DND-41 (cell line): ENCODE measurements around the gene APOE.
"Not testable (repeated sequence)": the region's sequence is repeated elsewhere in the genome, so short reads cannot be mapped to it uniquely, and the experiment has no call there.

Experiments
- ATAC-seq: fragments of 200-7000 bp; cut with Tn5 transposase; 3 replicates; pipeline ENCODE4 v1.9.1; 2021; ENCODE audit warnings: low read depth; ENCODE audit not compliant: insufficient read depth
- DNase-seq: peaks from one replicate; pipeline ENCODE4 v3.0.0-alpha.2; 2020
- H2AFZ ChIP-seq: 2 replicates; pipeline ENCODE4 v1.6.0; 2012; ENCODE audit warnings: low read depth, low read length
- H3K27ac ChIP-seq: 2 replicates; pipeline ENCODE4 v1.5.1; 2012; ENCODE audit warnings: low read length, inconsistent platforms
- H3K27me3 ChIP-seq: fragments of 200-600 bp; sonication (generic); 2 replicates; pipeline ENCODE4 v1.6.0; 2012; ENCODE audit warnings: low read length, mild to moderate bottlenecking, inconsistent platforms; ENCODE audit not compliant: insufficient read depth, poor library complexity
- H3K36me3 ChIP-seq: 2 replicates; pipeline ENCODE4 v1.5.1; 2012; ENCODE audit warnings: low read length, inconsistent platforms; ENCODE audit not compliant: insufficient read depth
- H3K4me1 ChIP-seq: 2 replicates; pipeline ENCODE4 v1.5.1; 2012; ENCODE audit warnings: mild to moderate bottlenecking, low read length; ENCODE audit not compliant: insufficient read depth
- H3K4me2 ChIP-seq: 2 replicates; pipeline ENCODE4 v1.6.0; 2012; ENCODE audit warnings: mild to moderate bottlenecking, moderate library complexity, low read length, inconsistent platforms; ENCODE audit not compliant: insufficient read depth
- H3K4me3 ChIP-seq, 2 experiments: fragments of 200-600 bp in 1 of 2; shearing (Covaris generic) in 1 of 2; 2 replicates each; pipeline ENCODE4 v1.5.1; 2012 to 2016; ENCODE audit warnings: inconsistent platforms in 2 of 2, low read length in 2 of 2, mild to moderate bottlenecking in 2 of 2, low read depth in 1 of 2, moderate library complexity in 1 of 2
- H3K79me2 ChIP-seq: 2 replicates; pipeline ENCODE4 v1.6.0; 2012; ENCODE audit warnings: low read length, inconsistent platforms; ENCODE audit not compliant: insufficient read depth
- H3K9ac ChIP-seq: 2 replicates; pipeline ENCODE4 v1.6.0; 2012; ENCODE audit warnings: low read depth, mild to moderate bottlenecking, inconsistent platforms, low read length, moderate library complexity
- H3K9me3 ChIP-seq: 2 replicates; pipeline ENCODE4 v1.5.1; 2012; ENCODE audit warnings: low read length, moderate library complexity, mild to moderate bottlenecking, inconsistent platforms; ENCODE audit not compliant: insufficient read depth, severe bottlenecking
- H4K20me1 ChIP-seq: 2 replicates; pipeline ENCODE4 v1.6.0; 2012; ENCODE audit warnings: low read length; ENCODE audit not compliant: insufficient read depth
- EZH2 ChIP-seq: IDR thresholded peaks from 3 replicates; pipeline ENCODE4 v1.6.1; 2012; ENCODE audit warnings: borderline replicate concordance, low read depth, mild to moderate bottlenecking, moderate library complexity, low read length, inconsistent platforms; ENCODE audit not compliant: severe bottlenecking
- TF ChIP-seq, protein P1 (sequence below): IDR thresholded peaks from 2 replicates; pipeline ENCODE4 v1.5.1; 2012; ENCODE audit warnings: borderline replicate concordance, low read length, moderate library complexity, mild to moderate bottlenecking; ENCODE audit not compliant: poor library complexity, severe bottlenecking; ENCODE audit errors: extremely low read depth

APOE gene

DNA sequence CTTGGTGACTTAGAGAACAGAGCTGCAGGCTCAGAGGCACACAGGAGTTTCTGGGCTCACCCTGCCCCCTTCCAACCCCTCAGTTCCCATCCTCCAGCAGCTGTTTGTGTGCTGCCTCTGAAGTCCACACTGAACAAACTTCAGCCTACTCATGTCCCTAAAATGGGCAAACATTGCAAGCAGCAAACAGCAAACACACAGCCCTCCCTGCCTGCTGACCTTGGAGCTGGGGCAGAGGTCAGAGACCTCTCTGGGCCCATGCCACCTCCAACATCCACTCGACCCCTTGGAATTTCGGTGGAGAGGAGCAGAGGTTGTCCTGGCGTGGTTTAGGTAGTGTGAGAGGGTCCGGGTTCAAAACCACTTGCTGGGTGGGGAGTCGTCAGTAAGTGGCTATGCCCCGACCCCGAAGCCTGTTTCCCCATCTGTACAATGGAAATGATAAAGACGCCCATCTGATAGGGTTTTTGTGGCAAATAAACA lies 18.7 kb downstream of the APOE start:
- ATAC-seq (no peak), DNase-seq (no peak)
- H3K9me3 ChIP-seq, result no peaks in the 10 kb centered on the region
- no peak overlapping the region for H2AFZ ChIP-seq
- H3K79me2 ChIP-seq, result no peaks in the 10 kb centered on the region
- TF ChIP-seq EZH2, result no peak
- TF ChIP-seq, protein P1, sequence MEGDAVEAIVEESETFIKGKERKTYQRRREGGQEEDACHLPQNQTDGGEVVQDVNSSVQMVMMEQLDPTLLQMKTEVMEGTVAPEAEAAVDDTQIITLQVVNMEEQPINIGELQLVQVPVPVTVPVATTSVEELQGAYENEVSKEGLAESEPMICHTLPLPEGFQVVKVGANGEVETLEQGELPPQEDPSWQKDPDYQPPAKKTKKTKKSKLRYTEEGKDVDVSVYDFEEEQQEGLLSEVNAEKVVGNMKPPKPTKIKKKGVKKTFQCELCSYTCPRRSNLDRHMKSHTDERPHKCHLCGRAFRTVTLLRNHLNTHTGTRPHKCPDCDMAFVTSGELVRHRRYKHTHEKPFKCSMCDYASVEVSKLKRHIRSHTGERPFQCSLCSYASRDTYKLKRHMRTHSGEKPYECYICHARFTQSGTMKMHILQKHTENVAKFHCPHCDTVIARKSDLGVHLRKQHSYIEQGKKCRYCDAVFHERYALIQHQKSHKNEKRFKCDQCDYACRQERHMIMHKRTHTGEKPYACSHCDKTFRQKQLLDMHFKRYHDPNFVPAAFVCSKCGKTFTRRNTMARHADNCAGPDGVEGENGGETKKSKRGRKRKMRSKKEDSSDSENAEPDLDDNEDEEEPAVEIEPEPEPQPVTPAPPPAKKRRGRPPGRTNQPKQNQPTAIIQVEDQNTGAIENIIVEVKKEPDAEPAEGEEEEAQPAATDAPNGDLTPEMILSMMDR, result no peak
- no peaks in the 10 kb centered on the region for H3K36me3 ChIP-seq
- H3K4me1 ChIP-seq, result no peaks in the 10 kb centered on the region
- H3K27me3 ChIP-seq, result peaks cover 7% of the 10 kb centered on the region
- H3K9ac ChIP-seq, result no peak overlapping the region
- no peak overlapping the region for H3K4me3 ChIP-seq
- no peak overlapping the region for H3K27ac ChIP-seq
- H3K4me2 ChIP-seq, result no peak overlapping the region
- no peaks in the 10 kb centered on the region; the same call in 1 of the 2 replicates for H4K20me1 ChIP-seq

DNA sequence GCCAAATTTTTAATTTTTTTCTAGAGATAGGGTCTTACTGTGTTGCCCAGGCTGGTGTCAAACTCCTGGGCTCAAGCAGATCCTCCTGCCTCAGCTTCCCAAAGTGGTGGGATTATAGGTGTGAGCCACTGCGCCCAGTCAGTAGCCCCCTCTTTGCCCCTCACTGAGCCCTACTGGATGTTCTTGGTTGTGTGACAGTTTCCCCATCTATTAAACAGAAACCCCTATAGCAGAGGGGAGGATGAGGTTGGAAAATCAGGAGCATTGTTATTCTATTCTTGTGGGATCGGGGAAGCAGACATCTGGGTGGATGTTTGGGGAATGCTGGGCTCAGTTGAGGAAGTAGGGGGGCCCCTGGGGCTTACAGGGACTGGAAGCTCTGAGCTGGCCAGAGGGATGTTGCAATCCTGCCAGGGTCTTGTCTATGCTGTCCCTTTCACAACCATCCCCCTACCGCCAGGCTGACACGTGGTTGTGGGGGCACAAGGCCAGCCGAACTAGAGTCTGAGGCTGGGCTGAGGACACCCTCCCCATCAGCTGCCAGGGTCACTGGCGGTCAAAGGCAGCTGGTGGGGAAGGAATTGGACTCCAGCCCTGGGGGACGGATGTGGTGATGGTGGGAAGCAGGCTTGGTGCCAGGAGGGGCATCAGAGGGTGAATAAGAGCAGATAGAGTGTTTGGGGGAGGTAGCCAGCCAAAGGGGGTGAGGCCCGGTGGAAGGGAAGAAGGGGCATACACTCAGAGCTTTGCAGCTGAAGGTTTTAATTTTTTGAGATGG lies 19.7 kb downstream of the APOE start:
- Histone ChIP-seq H3K4me2 (no peak overlapping the region), H3K36me3 (no peaks in the 10 kb centered on the region), H4K20me1 (no peaks in the 10 kb centered on the region; the same call in 1 of the 2 replicates), H3K4me1 (no peaks in the 10 kb centered on the region), H3K27ac (no peak overlapping the region), H3K4me3 (no peak overlapping the region), H2AFZ (no peak overlapping the region), H3K9me3 (no peaks in the 10 kb centered on the region), H3K79me2 (no peaks in the 10 kb centered on the region), H3K27me3 (peaks cover 7% of the 10 kb centered on the region), H3K9ac (no peak overlapping the region)
- DNase-seq (no peak), ATAC-seq (no peak)
- TF ChIP-seq, protein P1, result no peak

DNA sequence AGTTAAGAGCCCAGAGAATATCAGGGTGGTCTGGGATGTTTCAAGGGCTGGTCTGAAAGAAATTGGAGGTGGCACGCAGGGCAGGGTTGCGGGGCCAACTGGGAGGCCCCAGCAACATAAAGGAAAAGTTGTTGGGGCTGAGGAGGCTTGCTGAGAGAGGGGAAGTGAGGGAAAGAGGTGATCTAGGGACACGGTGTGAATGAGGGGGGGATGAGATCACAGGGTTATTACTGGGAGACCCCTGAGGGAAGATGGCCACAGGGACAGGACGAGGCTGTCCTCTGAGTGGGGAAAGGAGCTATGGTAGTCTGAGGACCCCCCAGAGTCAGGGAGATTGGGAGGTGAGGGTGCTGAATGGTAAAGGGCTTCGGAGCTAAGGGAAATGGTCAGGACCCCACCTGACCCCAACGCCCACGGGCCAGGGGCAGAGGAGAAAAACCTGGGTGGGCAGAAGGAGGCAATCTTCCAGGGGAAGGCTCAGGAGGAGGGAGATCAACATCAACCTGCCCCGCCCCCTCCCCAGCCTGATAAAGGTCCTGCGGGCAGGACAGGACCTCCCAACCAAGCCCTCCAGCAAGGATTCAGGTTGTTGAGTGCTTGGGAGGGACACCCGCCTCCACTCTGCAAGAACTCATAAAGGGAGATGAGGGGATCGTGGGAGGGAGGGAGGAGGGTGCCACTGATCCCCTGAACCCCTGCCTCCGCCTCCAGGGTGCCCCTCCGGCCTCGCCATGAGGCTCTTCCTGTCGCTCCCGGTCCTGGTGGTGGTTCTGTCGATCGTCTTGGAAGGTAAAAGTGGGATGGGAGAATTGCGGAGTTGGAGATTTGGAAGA lies 20.9 kb downstream of the APOE start:
- not testable (repeated sequence) for H3K4me2 ChIP-seq, H3K9me3 ChIP-seq, DNase-seq

DNA sequence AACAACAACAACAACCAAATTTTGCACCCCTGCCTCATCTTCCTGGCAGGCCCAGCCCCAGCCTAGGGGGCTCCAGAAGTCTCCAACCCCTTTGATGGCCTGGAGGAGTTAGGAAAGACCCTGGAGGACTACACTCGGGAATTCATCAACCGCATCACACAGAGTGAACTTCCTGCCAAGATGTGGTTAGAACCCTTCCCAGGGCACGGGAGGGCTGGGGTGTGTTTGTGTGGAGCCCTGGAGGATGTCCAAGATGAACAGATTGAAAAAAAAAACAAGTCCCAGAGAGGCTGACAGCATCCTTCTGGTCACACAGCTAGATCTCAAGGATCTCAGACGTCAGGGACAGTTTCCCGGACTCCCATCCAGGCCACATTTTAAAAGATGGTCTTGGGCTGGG lies 22.1 kb downstream of the APOE start:
- DNase-seq, result no peak
- Histone ChIP-seq H2AFZ (no peak overlapping the region), H3K27ac (no peak overlapping the region)

More for the DNA sequence above, 20.9 kb downstream of the APOE start:
- not testable (repeated sequence) for H3K4me3 ChIP-seq, H3K27ac ChIP-seq, H3K27me3 ChIP-seq, ATAC-seq, H2AFZ ChIP-seq, H3K36me3 ChIP-seq, H4K20me1 ChIP-seq, H3K4me1 ChIP-seq, H3K79me2 ChIP-seq, H3K9ac ChIP-seq

More for the DNA sequence above, 22.1 kb downstream of the APOE start:
- peaks cover 7% of the 10 kb centered on the region for H3K27me3 ChIP-seq
- no peak overlapping the region for H3K9ac ChIP-seq
- no peaks in the 10 kb centered on the region for H3K9me3 ChIP-seq
- no peak overlapping the region for H3K4me3 ChIP-seq
- TF ChIP-seq, protein P1, result no peak
- TF ChIP-seq EZH2, result no peak
- no peaks in the 10 kb centered on the region for H3K4me1 ChIP-seq
- no peaks in the 10 kb centered on the region; the same call in 1 of the 2 replicates for H4K20me1 ChIP-seq
- no peaks in the 10 kb centered on the region for H3K79me2 ChIP-seq
- no peak overlapping the region for H3K4me2 ChIP-seq
- ATAC-seq, result no peak
- H3K36me3 ChIP-seq, result no peaks in the 10 kb centered on the region
